Chondrocyte (in vitro differentiated cells): ENCODE measurements around the gene CACNB4. TPM values are rescaled to one million over a fixed set of nuclear protein-coding genes. Genes with fewer than 3 reads are reported as not detected.

Experiments used
- DNase-seq: peaks from one replicate; pipeline ENCODE4 v3.0.0; 2021; ENCODE audit warnings: mixed read lengths, low spot score
- H3K27ac Mint-ChIP-seq: one replicate; pipeline ENCODE4 v1.8.0; 2021; ENCODE audit warnings: mild to moderate bottlenecking, moderate library complexity, mixed read lengths; ENCODE audit not compliant: unreplicated experiment
- H3K27me3 Mint-ChIP-seq: 2 replicates; pipeline ENCODE4 v1.8.0; 2021; ENCODE audit warnings: low read depth, mixed read lengths
- H3K36me3 Mint-ChIP-seq: 2 replicates; pipeline ENCODE4 v1.8.0; 2021; ENCODE audit warnings: low read depth, mixed read lengths
- H3K4me1 Mint-ChIP-seq: 2 replicates; pipeline ENCODE4 v1.8.0; 2021; ENCODE audit warnings: low read depth, mild to moderate bottlenecking, mixed read lengths
- H3K4me3 Mint-ChIP-seq: one replicate; pipeline ENCODE4 v1.8.0; 2021; ENCODE audit warnings: mild to moderate bottlenecking, moderate library complexity, mixed read lengths; ENCODE audit not compliant: unreplicated experiment
- H3K9me3 Mint-ChIP-seq: 2 replicates; pipeline ENCODE4 v1.8.0; 2021; ENCODE audit warnings: low read depth, mixed read lengths
- CTCF ChIP-seq: fragments of 200-600 bp; sonication (generic); IDR thresholded peaks from 2 replicates; pipeline ENCODE4 v1.5.0; 2021; ENCODE audit warnings: antibody characterized with exemption, mild to moderate bottlenecking, moderate library complexity
- total RNA-seq: library from RNA; stranded (reverse); gene quantifications from 3 replicates; pipeline ENCODE4 v1.2.1, GENCODE V29; 2021

CACNB4 gene
- total RNA-seq, 1 donor from 2014 or later: 2.1 TPM

- Mint-ChIP-seq H3K4me1 (no peaks in the 10 kb centered on the region), H3K27ac (no peak overlapping the region), H3K27me3 (no peaks in the 10 kb centered on the region), H3K4me3 (no peak overlapping the region), H3K36me3 (no peaks in the 10 kb centered on the region), H3K9me3 (no peaks in the 10 kb centered on the region)
- DNase-seq: no peak
- no peak for TF ChIP-seq CTCF
Measured at GRCh38 chr2:152078023-152078422, 20.8 kb downstream of the CACNB4 start.

GRCh38 chr2:152075461-152076050 is 23.3 kb downstream of the CACNB4 start:
- no peak for TF ChIP-seq CTCF
- no peak overlapping the region for H3K4me3 Mint-ChIP-seq
- no peak overlapping the region for H3K27ac Mint-ChIP-seq
- no peaks in the 10 kb centered on the region for H3K9me3 Mint-ChIP-seq
- H3K4me1 Mint-ChIP-seq: peaks cover 8% of the 10 kb centered on the region
- H3K27me3 Mint-ChIP-seq: no peaks in the 10 kb centered on the region
- H3K36me3 Mint-ChIP-seq: no peaks in the 10 kb centered on the region
- no peak for DNase-seq

GRCh38 chr2:152072011-152072410 is 26.8 kb downstream of the CACNB4 start:
- peaks cover 13% of the 10 kb centered on the region for H3K4me1 Mint-ChIP-seq
- H3K4me3 Mint-ChIP-seq: no peak overlapping the region
- no peaks in the 10 kb centered on the region for H3K36me3 Mint-ChIP-seq
- DNase-seq: no peak
- no peaks in the 10 kb centered on the region for H3K9me3 Mint-ChIP-seq
- H3K27ac Mint-ChIP-seq: no peak overlapping the region
- no peaks in the 10 kb centered on the region for H3K27me3 Mint-ChIP-seq
- TF ChIP-seq CTCF: no peak

GRCh38 chr2:152071518-152071917 is 27.3 kb downstream of the CACNB4 start:
- Mint-ChIP-seq H3K36me3 (no peaks in the 10 kb centered on the region), H3K27ac (no peak overlapping the region), H3K4me3 (no peak overlapping the region), H3K27me3 (no peaks in the 10 kb centered on the region), H3K4me1 (peaks cover 13% of the 10 kb centered on the region), H3K9me3 (no peaks in the 10 kb centered on the region)
- no peak for DNase-seq
- TF ChIP-seq CTCF: no peak

- H3K4me3 Mint-ChIP-seq: no peak overlapping the region
- no peaks in the 10 kb centered on the region for H3K36me3 Mint-ChIP-seq
Measured at GRCh38 chr2:152071092-152071491, 27.8 kb downstream of the CACNB4 start.

More at GRCh38 chr2:152071092-152071491, 27.8 kb downstream of the CACNB4 start:
- Mint-ChIP-seq H3K9me3 (no peaks in the 10 kb centered on the region), H3K27ac (no peak overlapping the region), H3K27me3 (no peaks in the 10 kb centered on the region), H3K4me1 (peaks cover 13% of the 10 kb centered on the region)
- DNase-seq: no peak
- TF ChIP-seq CTCF: no peak
